ENCODE results near the gene AMPD1. TPM values are rescaled to one million over a fixed set of nuclear protein-coding genes. Genes with fewer than 3 reads are reported as not detected.

Gene AMPD1
- total RNA-seq, 1 experiment from 2014 or later, result not detected

- no peaks in the 10 kb centered on the region for H3K9me3 ChIP-seq (replicated peaks)
- no peak overlapping the region for H3K27ac ChIP-seq
- H3K4me1 ChIP-seq (replicated peaks), result no peaks in the 10 kb centered on the region
- H3K36me3 ChIP-seq, result no peaks in the 10 kb centered on the region
- peaks cover 7% of the 10 kb centered on the region for H3K27me3 ChIP-seq (replicated peaks)
- DNase-seq (ENCODE audit: low read depth in 1 of 2, low spot score in 2 of 2), result no peak
- no peak overlapping the region for H3K4me3 ChIP-seq
These were observed 35.1 kb downstream of the AMPD1 start for GRCh38 chr1:114660238-114660637.

- H3K4me1 ChIP-seq (replicated peaks), result no peaks in the 10 kb centered on the region
- H3K9me3 ChIP-seq (replicated peaks), result no peaks in the 10 kb centered on the region
- DNase-seq (ENCODE audit: low read depth in 1 of 2, low spot score in 2 of 2), result no peak
- H3K27ac ChIP-seq, result no peak overlapping the region
- no peaks in the 10 kb centered on the region for H3K36me3 ChIP-seq
- no peak overlapping the region for H3K4me3 ChIP-seq
- 0 out of 2 replicates have a peak, but pooled peaks cover 3% of the 10 kb centered on the region for H3K27me3 ChIP-seq (replicated peaks)
These were observed 43.5 kb downstream of the AMPD1 start for GRCh38 chr1:114651893-114652292.

- no peaks in the 10 kb centered on the region for H3K4me1 ChIP-seq (replicated peaks)
- no peaks in the 10 kb centered on the region for H3K36me3 ChIP-seq
- H3K9me3 ChIP-seq (replicated peaks), result no peaks in the 10 kb centered on the region
- no peak overlapping the region for H3K27ac ChIP-seq
- DNase-seq (ENCODE audit: low read depth in 1 of 2, low spot score in 2 of 2), result no peak
- no peak overlapping the region for H3K4me3 ChIP-seq
- peaks cover 3% of the 10 kb centered on the region; the same call in 1 of the 2 replicates for H3K27me3 ChIP-seq (replicated peaks)
These were observed 46.8 kb downstream of the AMPD1 start for GRCh38 chr1:114648503-114648902.

GRCh38 chr1:114641377-114641776 is 54.0 kb downstream of the AMPD1 start:
- Histone ChIP-seq H3K27me3 (replicated peaks) (no peaks in the 10 kb centered on the region; the same call in 1 of the 2 replicates), H3K9me3 (replicated peaks) (no peaks in the 10 kb centered on the region), H3K27ac (no peak overlapping the region), H3K4me1 (replicated peaks) (no peaks in the 10 kb centered on the region), H3K4me3 (no peak overlapping the region), H3K36me3 (no peaks in the 10 kb centered on the region)
- no peak for DNase-seq (ENCODE audit: low read depth in 1 of 2, low spot score in 2 of 2)

GRCh38 chr1:114638910-114639309 is 56.4 kb downstream of the AMPD1 start:
- Histone ChIP-seq H3K4me3 (no peak overlapping the region), H3K36me3 (no peaks in the 10 kb centered on the region), H3K27ac (no peak overlapping the region), H3K27me3 (replicated peaks) (no peaks in the 10 kb centered on the region), H3K4me1 (replicated peaks) (no peaks in the 10 kb centered on the region), H3K9me3 (replicated peaks) (no peaks in the 10 kb centered on the region)
- DNase-seq (ENCODE audit: low read depth in 1 of 2, low spot score in 2 of 2), result no peak

- no peak for DNase-seq (ENCODE audit: low read depth in 1 of 2, low spot score in 2 of 2)
- Histone ChIP-seq H3K27ac (no peak overlapping the region), H3K4me1 (replicated peaks) (no peaks in the 10 kb centered on the region), H3K27me3 (replicated peaks) (no peaks in the 10 kb centered on the region), H3K36me3 (no peaks in the 10 kb centered on the region), H3K4me3 (no peak overlapping the region), H3K9me3 (replicated peaks) (no peaks in the 10 kb centered on the region)
These were observed 62.9 kb downstream of the AMPD1 start for GRCh38 chr1:114632427-114632826.

GRCh38 chr1:114627107-114627506 is 68.2 kb downstream of the AMPD1 start:
- Histone ChIP-seq H3K36me3 (no peaks in the 10 kb centered on the region), H3K27ac (no peak overlapping the region), H3K4me1 (replicated peaks) (no peaks in the 10 kb centered on the region), H3K9me3 (replicated peaks) (no peaks in the 10 kb centered on the region), H3K4me3 (no peak overlapping the region), H3K27me3 (replicated peaks) (no peaks in the 10 kb centered on the region)
- DNase-seq (ENCODE audit: low read depth in 1 of 2, low spot score in 2 of 2), result no peak

GRCh38 chr1:114623364-114623763 is 72.0 kb downstream of the AMPD1 start:
- Histone ChIP-seq H3K27me3 (replicated peaks) (no peaks in the 10 kb centered on the region), H3K9me3 (replicated peaks) (no peaks in the 10 kb centered on the region), H3K4me1 (replicated peaks) (no peaks in the 10 kb centered on the region), H3K27ac (no peak overlapping the region), H3K36me3 (no peaks in the 10 kb centered on the region), H3K4me3 (no peak overlapping the region)
- no peak for DNase-seq (ENCODE audit: low read depth in 1 of 2, low spot score in 2 of 2)

Other genes starting within 250 kb of the AMPD1 start
- 14.7 and 22.9 TPM in 2 replicates for gene TRIM33, start 184.3 kb downstream of the AMPD1 start, total RNA-seq (2014; rRNA removed; shearing (Covaris generic))
- 64.7 and 79.5 TPM in 2 replicates for gene BCAS2, start 113.9 kb downstream of the AMPD1 start, total RNA-seq (2014; rRNA removed; shearing (Covaris generic))
- 1.5 TPM in 2 replicates for gene DENND2C, start 25.5 kb downstream of the AMPD1 start, total RNA-seq (2014; rRNA removed; shearing (Covaris generic))
- 78.2 and 88.0 TPM in 2 replicates for gene NRAS, start 21.2 kb upstream of the AMPD1 start, total RNA-seq (2014; rRNA removed; shearing (Covaris generic))
- 771 and 913 TPM in 2 replicates for gene CSDE1, start 62.4 kb upstream of the AMPD1 start, total RNA-seq (2014; rRNA removed; shearing (Covaris generic))
- 40.4 and 88.9 TPM in 2 replicates for gene SIKE1, start 85.1 kb upstream of the AMPD1 start, total RNA-seq (2014; rRNA removed; shearing (Covaris generic))
- gene SYCP1, start 159.3 kb upstream of the AMPD1 start, total RNA-seq (2014; rRNA removed; shearing (Covaris generic)), result not detected in 2 replicates